Trophoblast cell (in vitro differentiated cells and primary cell): ENCODE results near the gene SH3BP5L.

Experiments
- DNase-seq, 2 donors: peaks; one replicate each; pipeline ENCODE4 v3.0.0-alpha.2; 2016
- H2AFZ ChIP-seq: 2 replicates; pipeline ENCODE4 v1.6.1; 2013; ENCODE audit warnings: low read length, moderate library complexity, mild to moderate bottlenecking; ENCODE audit not compliant: insufficient read depth, poor library complexity
- H2AK5ac ChIP-seq: 2 replicates; pipeline ENCODE4 v1.6.1; 2013; ENCODE audit warnings: mild to moderate bottlenecking, low read length
- H2BK120ac ChIP-seq: 2 replicates; pipeline ENCODE4 v1.6.1; 2013; ENCODE audit warnings: low read length, mild to moderate bottlenecking, moderate library complexity; ENCODE audit not compliant: insufficient read depth, poor library complexity
- H2BK12ac ChIP-seq: 2 replicates; pipeline ENCODE4 v1.6.1; 2013; ENCODE audit warnings: mild to moderate bottlenecking, low read length, moderate library complexity
- H2BK5ac ChIP-seq: 2 replicates; pipeline ENCODE4 v1.6.1; 2013; ENCODE audit warnings: low read length, low read depth, moderate library complexity, mild to moderate bottlenecking; ENCODE audit not compliant: poor library complexity
- H3K14ac ChIP-seq: 2 replicates; pipeline ENCODE4 v1.6.1; 2013; ENCODE audit warnings: mild to moderate bottlenecking, low read length
- H3K18ac ChIP-seq: 2 replicates; pipeline ENCODE4 v1.6.1; 2013; ENCODE audit warnings: mild to moderate bottlenecking, low read length
- H3K23ac ChIP-seq: 2 replicates; pipeline ENCODE4 v1.6.1; 2013; ENCODE audit warnings: low read length
- H3K27ac ChIP-seq: 2 replicates; pipeline ENCODE4 v1.5.1; 2013; ENCODE audit warnings: low read depth, mild to moderate bottlenecking, inconsistent platforms, low read length, moderate library complexity
- H3K27me3 ChIP-seq: 2 replicates; pipeline ENCODE4 v1.6.1; 2013; ENCODE audit warnings: inconsistent platforms, mild to moderate bottlenecking, low read length, moderate library complexity; ENCODE audit not compliant: insufficient read depth
- H3K36me3 ChIP-seq, 2 experiments: 1 replicate in 1 of 2; 2 replicates in 1 of 2; pipeline ENCODE4 v1.6.1; 2013; ENCODE audit warnings: low read length in 2 of 2, mild to moderate bottlenecking in 2 of 2, moderate library complexity in 1 of 2; ENCODE audit not compliant: insufficient read depth in 2 of 2, control insufficient read depth in 1 of 2
- H3K4ac ChIP-seq: 2 replicates; pipeline ENCODE4 v1.6.1; 2013; ENCODE audit warnings: low read depth, mild to moderate bottlenecking, low read length, moderate library complexity
- H3K4me1 ChIP-seq, 2 experiments: 1 replicate in 1 of 2; 2 replicates in 1 of 2; pipeline ENCODE4 v1.6.1; 2013; ENCODE audit warnings: low read length in 2 of 2, mild to moderate bottlenecking in 2 of 2, moderate library complexity in 1 of 2; ENCODE audit not compliant: insufficient read depth in 2 of 2, control insufficient read depth in 1 of 2
- H3K4me2 ChIP-seq: 2 replicates; pipeline ENCODE4 v1.6.1; 2013; ENCODE audit warnings: inconsistent platforms, mild to moderate bottlenecking, low read length, moderate library complexity
- H3K4me3 ChIP-seq: 2 replicates; pipeline ENCODE4 v1.5.1; 2013; ENCODE audit warnings: mild to moderate bottlenecking, low read depth, low read length, inconsistent platforms
- H3K79me1 ChIP-seq: one replicate; pipeline ENCODE4 v1.6.1; 2013; ENCODE audit warnings: low read length
- H3K79me2 ChIP-seq: 2 replicates; pipeline ENCODE4 v1.6.1; 2013; ENCODE audit warnings: low read length, mild to moderate bottlenecking; ENCODE audit not compliant: control insufficient read depth, insufficient read depth, poor library complexity
- H3K9ac ChIP-seq: 2 replicates; pipeline ENCODE4 v1.6.1; 2013; ENCODE audit warnings: mild to moderate bottlenecking, low read length
- H3K9me3 ChIP-seq: 2 replicates; pipeline ENCODE4 v1.6.1; 2013; ENCODE audit warnings: low read depth, mild to moderate bottlenecking, control low read depth, inconsistent platforms, low read length; ENCODE audit not compliant: insufficient read depth
- H4K12ac ChIP-seq: 2 replicates; pipeline ENCODE4 v1.6.1; 2013; ENCODE audit warnings: low read depth, mild to moderate bottlenecking, low read length, moderate library complexity
- H4K8ac ChIP-seq: 2 replicates; pipeline ENCODE4 v1.6.1; 2013; ENCODE audit warnings: low read depth, mild to moderate bottlenecking, low read length, moderate library complexity
- H4K91ac ChIP-seq: one replicate; pipeline ENCODE4 v1.6.1; 2013; ENCODE audit warnings: low read depth, mild to moderate bottlenecking, low read length, moderate library complexity
- WGBS: extraction: QIAGEN DNeasy Blood & Tissue Kit; methylation state at CpG from one replicate; pipeline ENCODE4 v1.1.7; 2013; ENCODE audit warnings: missing lambda C conversion rate; ENCODE audit not compliant: insufficient read length, insufficient coverage; ENCODE audit errors: extremely low coverage; 5-methylcytosine and 5-hydroxymethylcytosine counted together

Gene SH3BP5L

GRCh38 chr1:248852481-248853405 is 27.0 kb upstream of the SH3BP5L start:
- Histone ChIP-seq H3K36me3 (peaks cover 44 to 63% of the 10 kb centered on the region in 2 experiments), H3K79me2 (peaks cover 3% of the 10 kb centered on the region), H3K79me1 (peaks cover 4% of the 10 kb centered on the region), H2BK5ac (no peak overlapping the region), H3K4me1 (peaks cover 21 to 22% of the 10 kb centered on the region in 2 experiments), H2BK12ac (no peak overlapping the region), H3K27ac (no peak overlapping the region), H4K91ac (no peak overlapping the region), H3K9me3 (no peaks in the 10 kb centered on the region), H3K18ac (no peak overlapping the region), H3K4me2 (no peak overlapping the region), H4K8ac (no peak overlapping the region), H3K23ac (no peak overlapping the region), H3K4me3 (no peak overlapping the region), H3K4ac (no peak overlapping the region), H2AK5ac (no peak overlapping the region), H3K14ac (no peak overlapping the region), H2AFZ (no peak overlapping the region), H3K9ac (no peak overlapping the region), H3K27me3 (no peaks in the 10 kb centered on the region), H4K12ac (no peak overlapping the region), H2BK120ac (no peak overlapping the region)
- WGBS, result no CpG with 5 or more reads among the region's 7 CpGs
- no peak for DNase-seq

- Histone ChIP-seq H3K4me2 (no peak overlapping the region), H3K23ac (no peak overlapping the region), H4K91ac (no peak overlapping the region), H3K9ac (no peak overlapping the region), H3K36me3 (peaks cover 57 to 76% of the 10 kb centered on the region in 2 experiments), H2AK5ac (no peak overlapping the region), H3K18ac (no peak overlapping the region), H3K27ac (no peak overlapping the region), H2BK120ac (no peak overlapping the region), H2BK12ac (no peak overlapping the region), H3K4me3 (no peak overlapping the region), H3K4me1 (peaks cover 14 to 15% of the 10 kb centered on the region in 2 experiments), H3K27me3 (no peaks in the 10 kb centered on the region), H3K9me3 (no peaks in the 10 kb centered on the region), H2AFZ (no peak overlapping the region), H3K79me1 (no peaks in the 10 kb centered on the region), H2BK5ac (no peak overlapping the region), H3K14ac (no peak overlapping the region), H3K4ac (no peak overlapping the region), H3K79me2 (no peaks in the 10 kb centered on the region), H4K12ac (no peak overlapping the region), H4K8ac (no peak overlapping the region)
- DNase-seq, result no peak
- WGBS, result no CpG with 5 or more reads among the region's 2 CpGs
Measured at GRCh38 chr1:248851390-248851789, 25.7 kb upstream of the SH3BP5L start.

DNA sequence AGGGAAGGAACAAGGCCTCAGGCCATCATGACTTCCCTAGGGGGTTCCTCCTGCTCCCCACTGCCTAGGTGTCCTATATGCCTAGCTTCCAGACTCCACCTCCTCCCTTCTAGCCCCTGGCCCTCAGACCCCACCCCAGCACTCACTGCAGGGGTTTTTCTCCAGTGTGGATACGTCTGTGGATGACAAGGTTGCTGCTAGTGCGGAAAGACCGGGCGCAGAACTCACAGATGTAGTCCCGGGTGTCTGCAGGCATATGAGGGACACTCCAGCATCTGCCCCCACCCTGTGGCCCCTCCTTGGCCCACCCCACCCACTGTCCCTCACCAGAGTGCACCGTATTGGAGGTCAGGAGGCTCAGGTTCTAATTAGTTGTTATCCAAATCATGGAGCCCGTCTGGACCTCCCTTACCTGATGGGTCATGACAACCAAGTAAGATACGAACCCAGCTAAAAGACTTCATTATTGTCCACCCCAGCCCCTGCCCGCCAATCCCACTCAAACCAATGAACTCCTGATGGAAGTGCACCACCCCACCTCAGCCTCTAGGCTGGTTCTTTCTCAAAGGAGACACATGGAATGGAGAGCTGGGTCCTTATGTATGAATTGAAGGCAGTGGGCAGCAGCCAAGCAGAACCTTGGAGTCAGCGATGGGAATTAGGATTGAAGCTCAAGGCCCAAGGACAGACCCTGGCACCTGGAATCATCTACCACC is 25.0 kb upstream of the SH3BP5L start:
- H3K27ac ChIP-seq, result no peak overlapping the region
- peaks cover 56 to 77% of the 10 kb centered on the region in 2 experiments for H3K36me3 ChIP-seq
- H3K18ac ChIP-seq, result no peak overlapping the region
- no peak for DNase-seq
- no peak overlapping the region for H2AK5ac ChIP-seq
- H3K9me3 ChIP-seq, result no peaks in the 10 kb centered on the region
- no peak overlapping the region for H2AFZ ChIP-seq
- peaks cover 14 to 15% of the 10 kb centered on the region in 2 experiments for H3K4me1 ChIP-seq
- peak overlapping the region; percentile 27 for H3K4me3 ChIP-seq
- H2BK5ac ChIP-seq, result no peak overlapping the region
- WGBS, result no CpG with 5 or more reads among the region's 10 CpGs
- no peak overlapping the region for H3K23ac ChIP-seq
- no peak overlapping the region for H3K4ac ChIP-seq
- no peak overlapping the region for H3K9ac ChIP-seq
- no peak overlapping the region for H3K4me2 ChIP-seq
- H3K79me1 ChIP-seq, result no peaks in the 10 kb centered on the region
- no peak overlapping the region for H4K91ac ChIP-seq
- no peak overlapping the region for H2BK12ac ChIP-seq
- H2BK120ac ChIP-seq, result no peak overlapping the region
- no peak overlapping the region for H4K12ac ChIP-seq
- H4K8ac ChIP-seq, result no peak overlapping the region
- H3K27me3 ChIP-seq, result no peaks in the 10 kb centered on the region
- no peak overlapping the region for H3K14ac ChIP-seq
- no peaks in the 10 kb centered on the region for H3K79me2 ChIP-seq

- peak in 1 of 2 donors; percentile 15 for DNase-seq
- H3K79me1 ChIP-seq, result no peaks in the 10 kb centered on the region
- H3K27me3 ChIP-seq, result no peaks in the 10 kb centered on the region
- H3K27ac ChIP-seq, result no peak overlapping the region
- no peak overlapping the region for H3K4me2 ChIP-seq
- H3K23ac ChIP-seq, result no peak overlapping the region
- H3K9ac ChIP-seq, result no peak overlapping the region
- H3K79me2 ChIP-seq, result no peaks in the 10 kb centered on the region
- no peak overlapping the region for H3K14ac ChIP-seq
- H4K12ac ChIP-seq, result no peak overlapping the region
- peaks cover 53 to 75% of the 10 kb centered on the region in 2 experiments for H3K36me3 ChIP-seq
- H3K4ac ChIP-seq, result no peak overlapping the region
- no peak overlapping the region for H2BK5ac ChIP-seq
- H3K4me1 ChIP-seq, result peaks cover 14 to 15% of the 10 kb centered on the region in 2 experiments
- peak overlapping the region; percentile 27 for H3K4me3 ChIP-seq
- no peaks in the 10 kb centered on the region for H3K9me3 ChIP-seq
- H2AFZ ChIP-seq, result no peak overlapping the region
- H2AK5ac ChIP-seq, result no peak overlapping the region
- H4K8ac ChIP-seq, result no peak overlapping the region
- H2BK12ac ChIP-seq, result no peak overlapping the region
- H4K91ac ChIP-seq, result no peak overlapping the region
- no CpG with 5 or more reads among the region's 9 CpGs for WGBS
- no peak overlapping the region for H3K18ac ChIP-seq
- no peak overlapping the region for H2BK120ac ChIP-seq
Measured at GRCh38 chr1:248850124-248850523, 24.4 kb upstream of the SH3BP5L start.
